Hepatocyte (in vitro differentiated cells): ENCODE measurements around the gene CCNG2.

ENCODE experiments used
- CTCF ChIP-seq: fragments of 200-600 bp; sonication (generic); IDR thresholded peaks from 2 replicates; pipeline ENCODE4 v1.5.1; 2016; ENCODE audit warnings: antibody characterized with exemption, mild to moderate bottlenecking; ENCODE audit not compliant: poor library complexity
- EZH2 ChIP-seq: fragments of 200-600 bp; sonication (generic); IDR thresholded peaks from 2 replicates; pipeline ENCODE4 v1.6.1; 2016; ENCODE audit warnings: antibody characterized with exemption, mild to moderate bottlenecking, borderline replicate concordance
- EZH2phosphoT487 ChIP-seq: fragments of 200-600 bp; sonication (generic); IDR thresholded peaks from one replicate; pipeline ENCODE4 v1.6.1; 2018; ENCODE audit warnings: antibody characterized with exemption, mild to moderate bottlenecking, low read depth, moderate library complexity; ENCODE audit not compliant: unreplicated experiment, severe bottlenecking

GRCh38 chr4:77204621-77205020, 47.6 kb downstream of the CCNG2 start:
- no peak for TF ChIP-seq EZH2phosphoT487
- TF ChIP-seq CTCF, result no peak
- no peak for TF ChIP-seq EZH2
